Glomerular visceral epithelial cell (primary cell): Measurements from ENCODE around the gene HSP90B1.

Experiments used
- DNase-seq: peaks from one replicate; pipeline ENCODE4 v3.0.0-alpha.2; 2016; ENCODE audit errors: extremely low spot score

The HSP90B1 gene

DNA sequence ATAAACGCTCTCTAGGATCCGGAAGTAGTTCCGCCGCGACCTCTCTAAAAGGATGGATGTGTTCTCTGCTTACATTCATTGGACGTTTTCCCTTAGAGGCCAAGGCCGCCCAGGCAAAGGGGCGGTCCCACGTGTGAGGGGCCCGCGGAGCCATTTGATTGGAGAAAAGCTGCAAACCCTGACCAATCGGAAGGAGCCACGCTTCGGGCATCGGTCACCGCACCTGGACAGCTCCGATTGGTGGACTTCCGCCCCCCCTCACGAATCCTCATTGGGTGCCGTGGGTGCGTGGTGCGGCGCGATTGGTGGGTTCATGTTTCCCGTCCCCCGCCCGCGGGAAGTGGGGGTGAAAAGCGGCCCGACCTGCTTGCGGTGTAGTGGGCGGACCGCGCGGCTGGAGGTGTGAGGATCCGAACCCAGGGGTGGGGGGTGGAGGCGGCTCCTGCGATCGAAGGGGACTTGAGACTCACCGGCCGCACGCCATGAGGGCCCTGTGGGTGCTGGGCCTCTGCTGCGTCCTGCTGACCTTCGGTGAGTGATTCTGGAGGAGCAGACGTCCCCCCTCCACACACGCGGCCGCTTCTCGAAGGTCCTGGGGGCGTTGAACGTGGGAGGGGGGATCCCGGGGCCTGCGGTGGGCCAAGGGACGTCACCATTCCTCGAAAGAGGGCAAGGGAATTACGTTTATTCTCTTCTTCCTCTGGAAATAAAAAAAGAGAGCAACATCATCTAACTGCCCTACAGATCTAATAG lies at the start of gene HSP90B1:
Gene HSP90B1 (plus strand): TSS at position 377 of the 753 bp plus-strand sequence. CDS start 106 bp downstream, at position 483.
- DNase-seq = peak; percentile 100

DNA sequence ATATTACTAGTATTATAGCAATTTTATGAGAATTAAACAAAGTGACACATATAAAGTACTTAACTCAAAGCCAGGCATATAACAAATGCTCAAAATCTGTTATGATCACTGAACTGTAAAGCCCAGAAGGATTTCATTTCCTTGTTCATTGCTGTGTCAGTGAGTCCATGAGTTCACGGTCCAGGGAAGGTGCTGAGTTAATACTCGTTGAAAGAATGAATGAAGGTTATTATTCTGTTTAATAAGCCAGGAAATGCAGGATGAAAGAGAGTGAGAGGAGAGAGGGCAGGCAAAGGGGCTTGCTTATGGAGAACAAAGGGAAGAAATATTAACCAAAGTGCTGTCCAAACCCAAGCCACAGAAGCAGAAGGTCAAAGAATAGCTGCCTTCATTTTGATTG lies 48.9 kb upstream of the HSP90B1 start:
- peak; percentile 40 for DNase-seq

DNA sequence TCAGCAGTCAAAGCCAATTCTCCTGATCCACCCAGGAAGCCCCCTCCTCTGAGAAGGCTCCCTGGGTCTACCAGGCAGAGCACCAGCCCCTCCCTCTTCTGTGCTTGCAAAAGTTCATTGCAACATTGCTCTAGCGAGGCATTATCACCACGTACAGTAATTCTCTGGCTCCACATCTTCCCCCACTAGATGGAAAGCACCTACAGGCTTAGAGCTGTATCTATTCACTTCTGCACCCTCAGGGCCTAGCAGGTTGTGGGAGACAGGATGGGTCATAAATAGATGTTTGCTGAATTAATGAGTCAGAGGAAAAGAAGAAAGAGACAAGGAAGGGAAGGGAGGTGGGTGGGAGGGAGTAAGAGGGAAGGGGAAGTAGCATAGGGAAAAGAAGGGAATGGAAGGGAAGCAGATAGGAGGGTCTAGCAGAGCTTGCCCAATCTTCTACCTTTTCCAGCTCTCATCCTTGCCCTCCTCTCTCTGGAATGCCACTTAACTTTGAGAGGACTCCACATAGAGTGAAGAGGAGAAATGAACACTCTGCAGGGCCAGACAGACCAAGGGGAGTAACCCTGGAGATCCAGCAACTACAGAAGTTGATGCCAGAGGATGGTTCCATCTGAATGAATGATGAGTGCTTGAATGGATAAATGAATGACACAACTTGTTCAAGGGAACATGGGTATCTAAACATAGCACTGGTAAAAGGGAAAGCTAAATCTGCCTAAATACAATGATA lies 47.2 kb upstream of the HSP90B1 start:
- DNase-seq = no peak

DNA sequence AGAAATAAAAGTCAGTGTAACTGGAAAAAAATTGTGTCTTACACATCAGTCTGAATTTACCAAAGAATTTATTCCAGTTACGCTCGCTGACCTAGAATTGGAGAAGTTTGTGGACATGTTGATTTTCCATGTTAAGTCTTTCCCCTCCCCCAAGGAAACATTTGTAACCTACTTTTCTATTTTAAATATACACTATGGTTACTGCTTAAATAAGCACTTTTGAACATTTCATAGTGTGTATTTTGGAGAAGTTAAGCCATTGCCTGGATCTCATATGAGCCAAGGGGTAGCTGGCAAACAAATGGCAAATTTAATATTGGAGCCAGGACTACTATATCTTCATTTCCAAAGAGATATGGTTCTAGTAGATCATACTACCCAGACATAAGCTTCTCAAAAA lies 46.3 kb upstream of the HSP90B1 start:
- no peak for DNase-seq

DNA sequence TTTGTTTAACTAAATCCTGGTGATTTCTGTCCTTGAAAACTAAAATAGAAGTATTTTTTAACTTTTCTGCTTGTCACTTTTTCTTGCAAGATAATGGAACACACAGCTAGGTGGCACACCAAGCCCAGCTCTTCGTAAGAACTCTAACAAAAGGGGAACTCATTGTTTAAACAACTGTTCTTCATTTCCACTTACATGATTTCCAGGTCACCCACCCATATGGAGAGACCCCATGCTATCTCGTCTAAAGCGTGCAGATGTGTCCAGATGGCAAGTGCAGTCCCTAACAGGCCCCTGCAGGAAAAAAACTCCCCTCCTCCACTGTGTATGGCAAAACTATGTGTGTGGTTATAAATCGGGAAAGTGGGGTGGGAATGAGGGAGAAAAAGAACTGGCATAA lies 45.9 kb upstream of the HSP90B1 start:
- DNase-seq = peak; percentile 23

DNA sequence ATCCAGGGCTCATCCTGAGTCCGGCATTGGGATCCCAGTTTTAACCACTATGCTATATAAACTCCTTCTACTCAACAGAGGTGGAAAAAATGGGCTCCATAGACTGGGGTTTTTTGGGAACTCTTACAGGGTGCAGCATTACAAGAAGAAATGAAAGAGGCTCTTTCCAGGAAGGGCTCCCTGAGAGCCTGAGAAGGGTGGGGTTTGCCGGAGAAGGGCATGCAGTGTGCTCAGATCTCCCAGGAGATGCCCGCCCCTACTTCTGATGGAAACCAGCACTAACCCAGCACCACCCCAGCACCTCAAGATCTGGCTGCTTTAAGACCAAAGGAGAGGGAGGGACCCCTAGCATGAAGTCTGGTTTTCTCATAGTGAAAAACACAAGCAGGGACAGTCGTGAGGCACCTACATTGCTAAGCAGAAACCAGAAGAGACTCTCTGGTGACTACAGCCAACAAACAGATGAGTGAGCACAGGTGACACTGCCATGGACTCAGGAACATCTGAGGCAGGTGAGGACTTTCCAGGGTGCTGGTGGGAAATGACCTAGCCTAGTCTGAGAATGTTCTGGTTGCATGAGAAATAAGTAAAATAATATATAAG lies 43.9 kb upstream of the HSP90B1 start:
- DNase-seq = no peak

DNA sequence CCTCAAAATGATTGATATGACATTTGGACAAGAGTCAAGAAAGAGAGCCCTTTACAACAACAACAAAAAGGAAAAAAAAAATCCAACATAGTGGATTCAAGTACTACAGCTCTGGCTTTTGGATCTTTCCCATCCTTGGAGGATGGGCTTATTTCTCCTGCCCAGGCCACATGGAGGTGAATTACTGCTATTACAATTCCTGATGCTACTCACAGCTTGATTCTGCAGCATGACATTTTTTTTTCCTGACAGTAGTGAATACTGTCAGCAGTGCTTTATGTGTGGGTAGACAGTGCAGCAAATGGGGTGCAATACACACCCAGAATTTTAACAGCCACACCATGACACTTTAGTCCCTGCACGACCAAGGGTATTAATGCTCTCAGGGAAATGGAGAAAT lies 42.5 kb upstream of the HSP90B1 start:
- DNase-seq = no peak

DNA sequence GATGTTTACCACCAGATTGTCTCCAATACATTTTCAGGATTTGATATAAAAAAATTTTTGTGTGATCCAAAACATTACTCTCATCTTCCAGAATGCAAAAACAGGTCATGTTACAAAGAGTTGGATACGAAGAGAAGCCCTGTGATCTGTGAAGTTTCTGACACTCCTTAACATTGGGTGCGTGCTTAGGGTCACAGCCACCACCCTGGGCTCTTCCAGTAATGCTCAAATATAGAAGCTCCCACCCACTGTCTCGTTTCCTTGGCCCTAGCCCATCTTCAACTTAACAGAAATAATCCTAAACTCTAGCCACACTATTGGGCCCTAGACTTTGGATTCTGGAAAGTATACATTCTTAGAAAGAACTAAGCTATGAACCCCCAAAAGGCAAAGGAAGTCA lies 32.9 kb upstream of the HSP90B1 start:
- no peak for DNase-seq

DNA sequence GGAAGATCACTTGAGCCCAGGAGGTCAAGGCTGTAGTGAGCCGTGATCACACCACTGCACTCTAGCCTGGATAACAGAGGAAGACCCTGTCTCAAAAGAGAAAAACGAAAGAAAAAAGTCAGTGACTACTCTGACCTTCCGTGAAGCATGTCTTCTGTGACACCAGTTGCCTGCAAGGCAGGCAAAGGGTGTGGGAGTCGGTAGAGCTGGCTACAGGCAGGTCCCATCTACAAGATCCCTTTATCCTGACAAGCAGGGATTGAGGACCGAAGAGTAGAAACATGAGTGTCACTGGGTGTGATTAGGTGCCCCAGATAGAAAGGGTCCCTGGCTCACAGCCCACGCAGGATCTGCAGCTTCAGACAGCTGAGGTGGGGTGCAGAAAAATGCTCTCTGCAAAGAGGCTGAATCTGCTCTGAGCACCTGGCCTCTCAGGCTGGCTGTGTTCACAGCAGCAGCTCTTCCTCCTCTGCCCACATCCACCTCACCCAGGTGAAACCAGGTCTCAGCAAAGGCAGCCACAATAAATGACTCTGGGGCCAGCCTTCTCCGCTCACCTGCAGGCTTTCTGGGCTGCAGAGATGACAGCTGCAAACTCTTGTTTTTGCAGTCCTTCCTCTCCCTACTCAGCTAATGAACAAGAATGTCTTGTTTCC lies 28.6 kb upstream of the HSP90B1 start:
- DNase-seq = no peak

DNA sequence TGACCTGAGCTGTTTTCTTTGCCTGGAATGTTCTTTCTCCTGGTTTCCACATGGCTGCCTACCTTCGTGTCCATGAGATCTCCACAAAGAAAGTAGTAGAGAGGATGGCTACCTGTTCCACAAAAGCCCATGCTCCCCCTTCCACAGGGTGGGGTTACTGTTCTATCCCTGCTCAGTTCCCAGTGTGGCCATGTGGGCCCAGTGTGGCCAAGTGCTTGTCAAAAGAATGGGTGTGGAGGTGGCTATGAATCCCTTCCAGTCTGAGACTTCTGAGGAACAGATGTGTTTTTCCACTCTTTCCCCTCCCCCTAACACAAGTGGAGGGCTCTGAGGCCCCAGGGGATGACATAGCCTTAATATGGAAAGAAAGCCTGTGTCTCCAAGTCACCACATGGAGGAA lies 26.2 kb upstream of the HSP90B1 start:
- no peak for DNase-seq

DNA sequence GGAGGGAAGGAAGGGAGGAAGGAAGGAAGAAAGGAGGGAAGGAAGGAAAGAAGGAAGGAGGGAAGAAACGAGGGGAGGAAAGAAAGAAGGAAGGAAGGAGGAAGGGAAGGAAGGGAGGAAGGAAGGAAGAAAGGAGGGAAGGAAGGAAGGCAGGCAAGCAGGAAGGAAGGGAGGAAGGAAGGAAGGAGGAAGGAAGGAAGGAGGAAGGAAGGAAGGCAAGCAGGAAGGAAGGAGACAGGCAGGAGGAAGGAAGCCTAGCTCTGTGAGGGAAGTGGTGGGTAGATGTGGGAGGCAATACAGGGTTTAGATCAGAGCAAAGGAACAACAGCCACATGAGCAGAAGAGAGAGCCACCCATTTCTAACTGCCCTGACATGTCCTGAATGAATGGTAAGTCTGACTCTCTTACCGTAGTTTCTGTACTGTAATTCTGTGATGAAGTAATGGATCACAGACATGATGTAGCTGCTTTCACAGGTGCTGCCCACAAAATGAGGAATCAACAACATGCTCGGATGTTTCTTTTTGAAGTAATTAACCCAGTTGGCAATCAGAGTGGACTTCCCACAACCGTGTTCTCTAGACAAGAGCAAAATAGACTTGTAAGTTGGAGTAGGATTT lies 24.4 kb upstream of the HSP90B1 start:
- DNase-seq = no peak

DNA sequence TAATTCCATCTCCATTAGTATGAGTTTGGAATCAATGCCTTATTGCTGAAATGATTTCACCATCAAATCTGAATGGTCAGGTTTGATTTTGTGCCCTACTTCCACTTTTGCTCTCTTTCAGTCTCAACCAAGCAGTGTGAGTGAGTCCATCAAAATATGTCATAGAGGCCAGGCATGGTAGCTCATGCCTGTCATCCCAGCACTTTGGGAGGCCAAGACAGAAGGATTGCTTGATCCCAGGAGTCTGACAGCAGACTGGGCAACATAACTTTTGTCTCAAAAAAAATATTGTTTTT lies 22.0 kb upstream of the HSP90B1 start:
- no peak for DNase-seq

DNA sequence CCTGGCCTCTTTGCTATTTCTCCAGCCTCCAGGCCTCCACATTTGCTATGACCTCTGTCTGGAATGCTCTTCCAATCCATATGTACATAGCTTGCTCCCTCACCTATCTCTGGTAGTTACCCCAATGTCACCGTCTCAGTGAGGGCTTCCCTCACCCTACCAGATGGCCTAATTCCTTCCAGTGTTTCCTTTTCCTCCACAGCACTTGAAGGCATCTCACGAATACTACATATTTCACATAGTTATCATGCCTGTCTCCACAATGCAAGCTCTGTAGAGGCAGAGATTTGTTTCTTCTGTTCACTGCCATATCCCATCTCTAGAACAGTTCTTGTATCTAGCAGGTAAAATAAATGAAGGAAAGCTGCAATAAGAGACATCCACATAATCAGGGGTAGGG lies 21.3 kb upstream of the HSP90B1 start:
- no peak for DNase-seq

DNA sequence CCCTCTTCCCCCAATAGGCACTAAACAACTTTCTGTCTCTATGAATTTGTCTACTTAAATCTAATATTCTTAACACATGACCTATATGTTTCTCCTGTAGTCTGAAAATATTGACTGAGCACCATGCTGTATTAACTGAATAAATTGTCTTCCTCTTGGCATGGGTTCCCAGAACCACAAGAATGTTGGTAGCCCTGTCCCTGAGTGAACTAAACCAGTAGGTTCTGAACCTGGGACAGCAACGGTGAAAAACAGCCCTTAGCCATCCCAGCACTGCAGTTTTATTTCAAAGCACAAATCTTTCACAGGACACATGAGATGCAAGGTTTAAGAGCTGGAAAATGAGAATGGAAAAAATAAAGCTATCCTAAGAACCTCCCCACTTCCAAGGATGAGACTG lies 20.4 kb upstream of the HSP90B1 start:
- peak; percentile 12 for DNase-seq

DNA sequence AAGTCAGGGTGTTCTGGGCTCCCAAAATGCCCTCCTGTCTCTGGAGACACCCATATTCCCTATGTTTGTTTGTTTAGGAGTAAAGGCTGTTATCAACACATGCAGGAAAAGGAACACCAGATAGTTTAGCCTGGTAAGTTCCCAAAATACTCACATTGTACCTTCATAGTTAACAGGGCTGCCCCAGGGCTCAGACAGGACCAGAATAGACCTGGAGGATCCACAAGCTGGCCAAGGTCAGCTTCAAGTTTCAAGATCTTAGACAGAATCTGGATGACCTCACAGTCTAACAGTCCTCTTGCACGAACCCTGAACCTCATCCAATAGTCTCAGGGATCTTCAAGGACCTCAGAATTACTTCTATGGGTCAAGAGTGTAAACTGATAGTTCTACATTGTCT lies 18.1 kb upstream of the HSP90B1 start:
- DNase-seq = no peak

DNA sequence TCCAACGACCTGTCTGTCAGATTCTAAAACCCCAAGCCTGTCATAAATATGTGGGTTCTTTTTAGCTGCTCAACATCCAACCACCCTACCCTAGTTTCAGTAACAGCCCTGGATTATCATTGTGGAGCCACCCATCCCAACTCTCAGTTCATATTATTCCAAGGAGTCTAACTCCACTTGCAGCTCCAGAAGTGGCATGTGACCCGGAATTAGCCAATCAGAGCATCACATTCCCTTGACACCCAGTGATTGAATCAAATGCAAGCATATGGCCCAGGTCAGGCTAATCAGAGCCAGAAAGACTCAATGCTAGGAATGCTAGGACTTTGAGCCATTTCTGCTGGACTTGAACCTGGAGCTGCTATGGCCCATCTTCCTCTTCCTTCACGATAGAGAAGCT lies 17.1 kb upstream of the HSP90B1 start:
- no peak for DNase-seq

DNA sequence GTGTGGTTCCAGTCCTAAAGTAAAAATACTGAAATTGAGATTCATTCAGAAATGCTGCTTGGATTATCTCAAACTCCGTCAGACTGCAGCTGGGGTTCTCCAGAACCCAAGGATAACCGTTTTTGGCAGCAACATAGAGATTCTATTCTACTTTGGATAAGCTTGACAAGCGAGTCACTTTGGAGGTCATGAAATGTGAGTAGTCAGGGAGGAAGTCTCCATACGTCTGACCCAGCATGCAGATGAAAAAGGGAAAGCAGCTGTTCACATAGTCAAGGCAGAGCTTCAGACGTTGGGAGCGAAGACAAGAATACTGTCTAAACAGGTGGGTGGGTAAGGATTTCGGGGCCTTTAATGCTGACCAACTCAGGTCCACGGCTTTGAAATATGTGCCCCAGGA lies 14.9 kb upstream of the HSP90B1 start:
- DNase-seq = no peak

DNA sequence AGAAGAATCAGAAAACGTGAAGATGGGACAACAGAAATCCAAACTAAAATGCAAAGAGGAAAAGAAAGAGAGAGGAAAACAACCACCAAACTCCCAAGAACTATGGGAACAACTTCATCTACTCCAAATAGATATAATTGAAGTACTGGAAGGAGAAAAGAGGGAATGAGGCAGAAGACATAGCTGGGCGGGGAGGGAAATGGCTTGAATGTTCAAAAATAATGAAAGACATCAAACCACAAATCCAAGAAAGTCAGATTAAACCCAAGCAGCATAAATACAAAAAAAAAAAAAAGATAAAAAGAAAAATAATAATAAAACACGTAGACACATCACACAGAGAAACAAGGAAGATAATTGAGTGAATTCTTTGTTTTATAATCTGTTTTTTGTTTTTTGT lies 12.3 kb upstream of the HSP90B1 start:
- no peak for DNase-seq

DNA sequence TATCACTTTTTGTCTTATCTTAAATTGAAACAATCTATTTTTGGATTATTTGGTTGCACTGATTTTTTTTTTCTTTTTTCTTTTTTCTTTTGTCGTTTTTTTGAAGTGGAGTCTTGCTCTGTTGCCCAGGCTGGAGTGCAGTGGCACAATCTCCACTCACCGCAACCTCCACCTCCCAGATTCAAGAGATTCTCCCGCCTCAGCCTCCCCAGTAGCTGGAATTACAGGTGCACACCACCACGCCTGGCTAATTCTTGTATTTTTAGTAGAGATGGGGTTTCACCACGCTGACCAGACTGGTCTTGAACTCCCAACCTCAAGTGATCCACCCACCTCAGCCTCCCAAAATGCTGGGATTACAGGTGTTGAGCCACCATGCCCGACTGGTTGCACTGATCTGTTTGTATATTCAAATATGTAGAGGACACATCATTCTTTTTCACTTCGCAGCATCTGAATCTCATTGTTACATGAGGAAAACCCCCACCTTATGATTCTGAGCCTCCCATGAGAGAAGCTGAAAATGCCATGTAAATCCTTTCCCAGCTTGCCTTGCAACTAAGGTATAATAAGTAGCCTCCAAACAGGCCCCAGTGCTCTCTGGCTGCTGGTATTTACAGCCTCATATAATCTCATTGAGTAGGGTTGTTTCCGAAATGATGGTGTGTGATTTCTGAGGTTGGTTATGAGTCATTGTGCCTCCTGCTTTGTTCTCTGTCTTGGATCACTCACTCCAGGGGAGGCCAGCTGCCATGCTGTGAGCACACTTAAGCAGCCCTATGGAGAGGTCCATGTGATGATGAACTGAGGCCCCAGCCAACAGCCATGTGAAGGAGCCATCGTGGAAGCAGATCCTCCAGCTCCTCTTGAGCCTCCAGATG lies 5.2 kb upstream of the HSP90B1 start:
- peak; percentile 75 for DNase-seq

DNA sequence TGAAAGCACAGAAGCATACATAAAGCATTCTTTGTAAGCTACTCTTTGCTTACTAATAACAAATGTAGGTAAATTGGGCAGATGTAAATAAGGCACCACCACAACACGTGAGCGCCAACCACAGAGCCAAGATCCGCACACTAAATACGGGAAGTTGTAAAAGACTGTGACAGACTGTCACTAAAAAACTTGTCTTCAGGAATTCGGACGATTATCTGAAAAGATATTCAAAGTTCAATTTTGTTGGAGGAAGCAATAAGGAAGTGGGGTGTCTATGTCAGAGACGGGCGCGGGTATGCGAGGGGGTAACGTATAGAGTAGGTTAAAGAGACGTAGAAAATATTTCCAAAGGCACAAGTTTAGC lies 1.5 kb upstream of the HSP90B1 start:
- no peak for DNase-seq

DNA sequence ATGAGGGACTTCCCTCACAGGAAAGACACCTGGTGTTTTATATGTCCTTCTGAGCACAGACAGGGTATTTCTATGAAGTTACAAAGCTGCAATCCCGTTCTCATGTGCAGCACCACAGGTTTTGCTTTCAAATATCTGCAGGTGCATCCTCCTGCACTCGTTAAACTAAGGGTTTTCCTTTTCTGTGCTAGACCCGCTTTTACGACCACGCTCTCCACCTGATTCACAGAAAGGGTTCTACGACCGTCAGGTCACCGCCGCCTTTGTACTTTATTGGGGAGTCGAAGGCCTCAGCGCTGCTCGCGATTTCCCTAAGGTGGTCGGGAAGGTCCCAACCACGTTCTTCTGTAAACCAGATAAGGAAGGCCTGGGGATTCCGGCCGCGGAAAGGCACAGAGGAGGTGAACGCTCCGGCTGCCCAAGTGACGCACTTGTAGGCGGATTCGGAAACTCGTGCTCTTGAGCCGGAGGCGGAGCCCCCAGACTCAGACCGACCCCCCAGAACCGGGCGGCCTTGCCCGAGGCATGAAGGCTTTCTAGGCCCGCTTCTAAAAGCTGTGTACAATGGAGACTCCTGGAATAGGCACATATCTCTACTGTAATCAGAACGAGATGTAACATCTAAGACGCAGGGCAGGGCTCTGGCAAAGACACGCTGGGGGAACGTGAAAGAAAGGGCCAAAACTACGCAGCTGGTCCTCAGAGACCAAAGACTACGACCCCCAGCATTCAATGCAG lies 995 bp upstream of the HSP90B1 start:
- DNase-seq = peak; percentile 85
